Right atrium auricular region (tissue), 2 donors: ENCODE measurements around the gene TNNI3. TPM values are rescaled to one million over a fixed set of nuclear protein-coding genes. Genes with fewer than 3 reads are reported as not detected.
"Not testable (repeated sequence)": the region's sequence is repeated elsewhere in the genome, so short reads cannot be mapped to it uniquely, and the experiment has no call there.

Source experiments
- DNase-seq: peaks from one replicate; pipeline ENCODE4 v3.0.0-alpha.2; 2019; ENCODE audit warnings: low spot score
- H3K27ac ChIP-seq, 2 donors: fragments of 200-600 bp; sonication (generic); 1 replicate in 1 of 2; 2 replicates in 1 of 2; pipeline ENCODE4 v1.5.1; 2016 to 2019
- H3K27me3 ChIP-seq, 2 donors: fragments of 200-600 bp; sonication (generic); one replicate each; pipeline versions ENCODE4 v1.5.1 to v1.6.0; 2017 to 2019
- H3K36me3 ChIP-seq: fragments of 200-600 bp; sonication (generic); one replicate; pipeline ENCODE4 v1.5.1; 2016
- H3K4me1 ChIP-seq, 2 donors: fragments of 200-600 bp; sonication (generic); one replicate each; pipeline versions ENCODE4 v1.5.1 to v1.6.0; 2017 to 2019
- H3K4me3 ChIP-seq, 2 donors: fragments of 200-600 bp; sonication (generic); 1 replicate in 1 of 2; 2 replicates in 1 of 2; pipeline ENCODE4 v1.5.1; 2017 to 2019; ENCODE audit warnings: mild to moderate bottlenecking in 1 of 2, moderate library complexity in 1 of 2
- H3K9me3 ChIP-seq, 2 donors: fragments of 200-600 bp; sonication (generic); one replicate each; pipeline ENCODE4 v1.5.1; 2019
- CTCF ChIP-seq, 2 donors: fragments of 200-600 bp; sonication (generic); IDR thresholded peaks; one replicate each; pipeline ENCODE4 v1.5.1; 2019; ENCODE audit warnings: antibody characterized with exemption in 2 of 2
- total RNA-seq, 2 donors: library from RNA; depleted of rRNA; stranded (reverse); fragments of >200 nt; gene quantifications; one replicate each; pipeline ENCODE4 v1.1.0, GENCODE V29; 2016

TNNI3 gene
- total RNA-seq, 2 donors from 2014 or later, result 3,822 to 4,003 TPM

- peak overlapping the region; percentile 96 to 97 for H3K27ac ChIP-seq
- peak; percentile 97 for DNase-seq
- H3K9me3 ChIP-seq, result no peaks in the 10 kb centered on the region
- TF ChIP-seq CTCF (IDR thresholded peaks at IDR 0.05), result no peak
- no peaks in the 10 kb centered on the region for H3K27me3 ChIP-seq
- peak overlapping the region in 1 of 2 donors; percentile 30 for H3K4me3 ChIP-seq
- H3K4me1 ChIP-seq, result peaks cover 0 to 61% of the 10 kb centered on the region in 2 donors
- peaks cover 29% of the 10 kb centered on the region for H3K36me3 ChIP-seq
Measured at GRCh38 chr19:55113570-55114039, 43.9 kb downstream of the TNNI3 start.

- peak overlapping the region; percentile 96 to 97 for H3K27ac ChIP-seq
- DNase-seq, result no peak
- H3K4me1 ChIP-seq, result peaks cover 0 to 55% of the 10 kb centered on the region in 2 donors
- H3K27me3 ChIP-seq, result no peaks in the 10 kb centered on the region
- H3K36me3 ChIP-seq, result peaks cover 29% of the 10 kb centered on the region
- no peak for TF ChIP-seq CTCF (IDR thresholded peaks at IDR 0.05)
- H3K9me3 ChIP-seq, result no peaks in the 10 kb centered on the region
- H3K4me3 ChIP-seq, result peak overlapping the region in 1 of 2 donors; percentile 30
Measured at GRCh38 chr19:55112777-55113569, 44.6 kb downstream of the TNNI3 start.

GRCh38 chr19:55112246-55112776, 45.2 kb downstream of the TNNI3 start:
- Histone ChIP-seq H3K27ac (peak overlapping the region; percentile 96 to 97), H3K4me3 (no peak overlapping the region), H3K27me3 (no peaks in the 10 kb centered on the region), H3K9me3 (no peaks in the 10 kb centered on the region), H3K4me1 (peaks cover 0 to 53% of the 10 kb centered on the region in 2 donors), H3K36me3 (peaks cover 29% of the 10 kb centered on the region)
- no peak for DNase-seq
- TF ChIP-seq CTCF (IDR thresholded peaks at IDR 0.05), result no peak

- Histone ChIP-seq H3K36me3 (peaks cover 37% of the 10 kb centered on the region), H3K4me3 (no peak overlapping the region), H3K9me3 (no peaks in the 10 kb centered on the region), H3K27ac (peak overlapping the region; percentile 96 to 97), H3K4me1 (peaks cover 0 to 50% of the 10 kb centered on the region in 2 donors), H3K27me3 (no peaks in the 10 kb centered on the region)
- DNase-seq, result no peak
- no peak for TF ChIP-seq CTCF (IDR thresholded peaks at IDR 0.05)
Measured at GRCh38 chr19:55111238-55111831, 46.2 kb downstream of the TNNI3 start.

- Histone ChIP-seq H3K4me3 (no peak overlapping the region), H3K27me3 (no peaks in the 10 kb centered on the region), H3K4me1 (peaks cover 0 to 35% of the 10 kb centered on the region in 2 donors), H3K27ac (no peak overlapping the region), H3K36me3 (peaks cover 37% of the 10 kb centered on the region), H3K9me3 (no peaks in the 10 kb centered on the region)
- TF ChIP-seq CTCF (IDR thresholded peaks at IDR 0.05), result no peak
- no peak for DNase-seq
Measured at GRCh38 chr19:55109527-55110291, 47.8 kb downstream of the TNNI3 start.

GRCh38 chr19:55107252-55107651, 50.3 kb downstream of the TNNI3 start:
- not testable (repeated sequence) for H3K4me3 ChIP-seq, DNase-seq, H3K27me3 ChIP-seq, H3K27ac ChIP-seq, H3K9me3 ChIP-seq
- Histone ChIP-seq H3K36me3 (peaks cover 47% of the 10 kb centered on the region), H3K4me1 (peaks cover 0 to 10% of the 10 kb centered on the region in 2 donors)
